ENCODE results near the gene AUP1. TPM values are rescaled to one million over a fixed set of nuclear protein-coding genes. Genes with fewer than 3 reads are reported as not detected.

AUP1 gene
- total and polyA plus RNA-seq, 9 of the 15 experiments (the other 6 are each of a cell fraction or from before 2014, with no cell fraction given) = 70.7 to 245 (median 165) TPM

- TF ChIP-seq EGR1 (conservative IDR thresholded peaks at IDR 0.05) (peak; percentile 94), ZNF311 (CRISPR knock-in tag; IDR thresholded peaks at IDR 0.05) (no peak), KDM1A (IDR thresholded peaks at IDR 0.05) (peak; percentile 57 to 67; a peak in 2 of 4 replicates), IRF2 (CRISPR knock-in tag; IDR thresholded peaks at IDR 0.05) (no peak), HDAC8 (tag; IDR thresholded peaks at IDR 0.05) (no peak), ZBTB7A (IDR thresholded peaks at IDR 0.05; ENCODE audit: borderline replicate concordance, control insufficient read depth, low read depth, low read length) (peak; percentile 51; the same call in 1 of the 2 replicates), DPF2 (IDR thresholded peaks at IDR 0.05) (peak; percentile 62; the same call in 1 of the 2 replicates), RBBP5 (IDR thresholded peaks at IDR 0.05; ENCODE audit: borderline replicate concordance, insufficient read depth, low read length, poor library complexity, severe bottlenecking) (peak; percentile 32), PTRF (tag; IDR thresholded peaks at IDR 0.05) (no peak), TEAD4 (IDR thresholded peaks at IDR 0.05; ENCODE audit: low read length) (peak; percentile 41; the same call in 1 of the 2 replicates), TEAD4 (CRISPR knock-in tag; IDR thresholded peaks at IDR 0.05; ENCODE audit: borderline replicate concordance) (no peak), SIN3A (IDR thresholded peaks at IDR 0.05; ENCODE audit: borderline replicate concordance in 2 of 2, control insufficient read depth in 1 of 2, low read depth in 2 of 2, low read length in 2 of 2) (0 out of 4 replicates have a peak, but pooled peaks of 1 of the 2 experiments have one; percentile 22), MTA1 (IDR thresholded peaks at IDR 0.05; ENCODE audit: borderline replicate concordance) (peak; percentile 46; the same call in 1 of the 2 replicates), KDM4B (IDR thresholded peaks at IDR 0.05; ENCODE audit: borderline replicate concordance in 2 of 2, low read depth in 1 of 2) (0 out of 4 replicates have a peak, but pooled peaks of 1 of the 2 experiments have one; percentile 42), CREBBP (IDR thresholded peaks at IDR 0.05; ENCODE audit: low read depth, low read length) (no peak), MNT (conservative IDR thresholded peaks at IDR 0.05) (peak in 1 of 2 experiments; percentile 34; a peak in 2 of 4 replicates), ETV6 (IDR thresholded peaks at IDR 0.05; ENCODE audit: borderline replicate concordance in 1 of 2, low read depth in 2 of 2, low read length in 1 of 2) (0 out of 4 replicates have a peak, but pooled peaks of 1 of the 2 experiments have one; percentile 14), ETV6 (CRISPR knock-in tag; IDR thresholded peaks at IDR 0.05; ENCODE audit: borderline replicate concordance) (no peak), POLR3A (IDR thresholded peaks at IDR 0.05; ENCODE audit: borderline replicate concordance, extremely low read depth, insufficient read depth, insufficient read length) (no peak)
- TF ChIP-seq, protein P1, sequence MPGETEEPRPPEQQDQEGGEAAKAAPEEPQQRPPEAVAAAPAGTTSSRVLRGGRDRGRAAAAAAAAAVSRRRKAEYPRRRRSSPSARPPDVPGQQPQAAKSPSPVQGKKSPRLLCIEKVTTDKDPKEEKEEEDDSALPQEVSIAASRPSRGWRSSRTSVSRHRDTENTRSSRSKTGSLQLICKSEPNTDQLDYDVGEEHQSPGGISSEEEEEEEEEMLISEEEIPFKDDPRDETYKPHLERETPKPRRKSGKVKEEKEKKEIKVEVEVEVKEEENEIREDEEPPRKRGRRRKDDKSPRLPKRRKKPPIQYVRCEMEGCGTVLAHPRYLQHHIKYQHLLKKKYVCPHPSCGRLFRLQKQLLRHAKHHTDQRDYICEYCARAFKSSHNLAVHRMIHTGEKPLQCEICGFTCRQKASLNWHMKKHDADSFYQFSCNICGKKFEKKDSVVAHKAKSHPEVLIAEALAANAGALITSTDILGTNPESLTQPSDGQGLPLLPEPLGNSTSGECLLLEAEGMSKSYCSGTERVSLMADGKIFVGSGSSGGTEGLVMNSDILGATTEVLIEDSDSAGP (CRISPR knock-in tag; IDR thresholded peaks at IDR 0.05) = no peak
- TF ChIP-seq, protein P2, sequence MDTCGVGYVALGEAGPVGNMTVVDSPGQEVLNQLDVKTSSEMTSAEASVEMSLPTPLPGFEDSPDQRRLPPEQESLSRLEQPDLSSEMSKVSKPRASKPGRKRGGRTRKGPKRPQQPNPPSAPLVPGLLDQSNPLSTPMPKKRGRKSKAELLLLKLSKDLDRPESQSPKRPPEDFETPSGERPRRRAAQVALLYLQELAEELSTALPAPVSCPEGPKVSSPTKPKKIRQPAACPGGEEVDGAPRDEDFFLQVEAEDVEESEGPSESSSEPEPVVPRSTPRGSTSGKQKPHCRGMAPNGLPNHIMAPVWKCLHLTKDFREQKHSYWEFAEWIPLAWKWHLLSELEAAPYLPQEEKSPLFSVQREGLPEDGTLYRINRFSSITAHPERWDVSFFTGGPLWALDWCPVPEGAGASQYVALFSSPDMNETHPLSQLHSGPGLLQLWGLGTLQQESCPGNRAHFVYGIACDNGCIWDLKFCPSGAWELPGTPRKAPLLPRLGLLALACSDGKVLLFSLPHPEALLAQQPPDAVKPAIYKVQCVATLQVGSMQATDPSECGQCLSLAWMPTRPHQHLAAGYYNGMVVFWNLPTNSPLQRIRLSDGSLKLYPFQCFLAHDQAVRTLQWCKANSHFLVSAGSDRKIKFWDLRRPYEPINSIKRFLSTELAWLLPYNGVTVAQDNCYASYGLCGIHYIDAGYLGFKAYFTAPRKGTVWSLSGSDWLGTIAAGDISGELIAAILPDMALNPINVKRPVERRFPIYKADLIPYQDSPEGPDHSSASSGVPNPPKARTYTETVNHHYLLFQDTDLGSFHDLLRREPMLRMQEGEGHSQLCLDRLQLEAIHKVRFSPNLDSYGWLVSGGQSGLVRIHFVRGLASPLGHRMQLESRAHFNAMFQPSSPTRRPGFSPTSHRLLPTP (IDR thresholded peaks at IDR 0.05; ENCODE audit: borderline replicate concordance, extremely low read depth, insufficient read length) = no peak
Measured at GRCh38 chr2:74502147-74502719, 27.3 kb downstream of the AUP1 start (continued).

Data from K562 (cell line).